Glomerular endothelial cell (primary cell): ENCODE measurements around the gene CACNA1C. TPM values are rescaled to one million over a fixed set of nuclear protein-coding genes. Genes with fewer than 3 reads are reported as not detected.
"Not testable (repeated sequence)": the region's sequence is repeated elsewhere in the genome, so short reads cannot be mapped to it uniquely, and the experiment has no call there.

ENCODE experiments used
- DNase-seq: peaks from one replicate; pipeline ENCODE4 v3.0.0-alpha.2; 2011; ENCODE audit warnings: low read depth, low spot score; ENCODE audit errors: extremely low read depth
- total RNA-seq: library from RNA; depleted of rRNA; stranded (reverse); fragments of >200 nt; gene quantifications from 2 replicates; pipeline ENCODE4 v1.2.3, GENCODE V29; 2015

The CACNA1C gene
- total RNA-seq, 1 donor from 2014 or later = 0.47 TPM

GRCh38 chr12:2110127-2110526 is 57.3 kb downstream of the CACNA1C start:
- DNase-seq = no peak

DNA sequence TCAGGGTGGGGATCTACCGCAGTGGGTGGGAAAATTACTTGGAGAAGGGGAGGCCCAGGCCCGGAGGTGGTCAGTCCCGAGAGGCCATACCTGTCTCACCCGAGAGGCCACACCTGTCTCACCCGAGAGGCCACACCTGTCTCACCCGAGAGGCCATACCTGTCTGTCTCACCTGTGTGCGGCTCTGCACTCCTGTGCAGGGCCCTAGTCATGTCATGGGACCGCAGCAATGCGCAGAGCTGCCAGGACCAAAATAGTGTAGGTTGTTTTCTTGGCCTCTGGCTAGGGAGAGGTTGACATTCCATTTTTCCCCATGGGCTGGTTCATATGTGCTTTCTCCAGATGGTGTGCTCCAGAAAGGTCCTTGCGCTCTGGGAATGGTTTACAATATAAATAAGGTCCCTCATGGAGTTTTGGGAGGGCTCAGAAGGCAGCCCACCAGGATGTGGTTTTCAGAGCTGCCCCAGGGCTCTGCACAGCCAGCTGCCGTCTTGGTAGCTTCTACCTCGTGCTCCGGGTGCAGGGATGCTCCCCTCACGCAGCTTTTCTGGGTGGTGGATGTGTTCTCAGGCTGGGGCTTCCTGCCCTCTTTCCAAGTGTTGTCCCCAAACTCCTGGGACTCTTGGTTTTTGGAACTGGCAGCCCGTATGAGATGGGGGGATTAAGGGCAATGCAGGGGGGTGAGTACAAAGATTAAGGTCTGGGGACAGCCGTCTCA is 58.2 kb downstream of the CACNA1C start:
- DNase-seq = no peak

DNA sequence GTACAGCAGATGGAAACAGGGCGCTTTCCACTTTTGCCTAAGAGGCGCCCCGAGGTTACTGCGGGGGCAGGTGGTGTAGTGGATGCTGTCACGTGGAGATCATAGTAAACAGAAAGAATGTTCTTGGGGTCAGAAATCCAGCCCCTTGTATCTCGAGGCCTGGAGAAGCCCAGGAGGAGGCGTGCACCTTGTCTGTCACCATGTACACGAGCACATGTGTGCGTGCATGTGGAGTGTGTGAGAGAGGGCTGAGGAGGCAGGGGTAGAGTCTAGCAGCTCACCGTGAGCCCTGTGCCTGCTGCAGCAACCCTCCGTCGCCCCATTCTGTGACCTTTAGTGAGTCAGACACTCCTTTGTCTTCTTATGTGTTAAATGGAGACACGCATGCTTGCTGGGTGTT is 59.0 kb downstream of the CACNA1C start:
- no peak for DNase-seq

DNA sequence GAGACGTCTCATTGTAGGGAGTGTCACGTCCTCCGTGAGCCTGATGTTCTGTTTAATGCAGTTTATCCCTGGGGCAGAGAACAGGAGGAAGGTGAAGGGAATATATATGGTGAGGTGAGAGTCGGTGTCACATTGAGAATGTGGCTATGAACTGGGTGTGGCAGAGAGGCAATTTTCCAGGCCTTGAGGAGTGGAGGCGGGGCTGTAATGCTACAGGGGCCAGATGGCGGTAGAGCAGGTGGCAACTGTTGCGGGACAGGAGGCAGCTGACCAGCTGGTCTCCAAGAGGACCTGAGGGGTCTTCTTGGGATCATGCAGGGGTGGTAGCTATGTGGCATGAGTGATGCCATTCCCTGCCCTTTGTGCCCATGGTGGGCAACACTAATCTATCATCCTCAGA is 59.6 kb downstream of the CACNA1C start:
- no peak for DNase-seq

- no peak for DNase-seq
These were observed 60.5 kb downstream of the CACNA1C start for GRCh38 chr12:2113119-2113912.

- no peak for DNase-seq
These were observed 61.3 kb downstream of the CACNA1C start for GRCh38 chr12:2114071-2114470.

- DNase-seq = no peak
These were observed 62.5 kb downstream of the CACNA1C start for GRCh38 chr12:2115101-2115845.

DNA sequence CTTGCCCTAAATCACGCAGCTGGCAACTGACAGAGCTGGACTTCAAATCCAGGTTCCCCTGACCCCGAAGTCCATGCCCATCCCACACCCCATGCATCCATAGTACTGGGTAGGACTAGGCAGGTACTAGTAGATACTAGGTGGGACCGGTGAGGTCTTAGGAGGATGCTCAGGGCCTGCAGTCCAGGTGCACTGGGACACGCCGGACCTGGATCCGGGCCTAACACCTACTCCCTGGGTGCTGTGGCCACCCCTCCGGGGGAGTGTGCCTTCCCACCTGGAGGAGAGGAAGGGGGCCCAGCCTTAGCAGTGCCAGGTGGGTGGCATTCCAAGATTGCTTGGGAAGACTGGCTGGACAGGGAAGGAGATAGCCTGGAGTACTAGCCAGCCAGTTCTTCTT is 64.8 kb downstream of the CACNA1C start:
- DNase-seq = no peak

DNA sequence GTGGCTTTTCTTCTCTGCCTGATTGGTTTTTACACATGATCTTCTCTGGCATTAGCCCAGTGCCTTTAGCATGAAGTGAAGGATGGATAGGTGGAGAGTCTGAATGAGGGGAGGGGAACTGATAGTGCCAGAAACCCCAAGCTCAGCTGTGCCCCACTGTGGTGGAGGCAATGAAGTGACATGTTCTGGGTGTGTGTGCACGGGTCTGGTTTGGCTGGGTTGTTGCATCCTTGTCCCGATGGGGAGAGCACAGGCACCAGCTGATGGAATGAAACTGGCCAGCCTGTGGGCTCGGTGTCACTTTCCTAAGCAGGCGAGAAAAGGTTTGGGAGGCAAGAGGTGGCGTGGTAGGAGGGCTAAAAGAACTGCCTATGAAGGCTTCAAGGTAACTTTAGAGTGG is 65.3 kb downstream of the CACNA1C start:
- DNase-seq = no peak

GRCh38 chr12:2118481-2119255 is 65.9 kb downstream of the CACNA1C start:
- DNase-seq = no peak

DNA sequence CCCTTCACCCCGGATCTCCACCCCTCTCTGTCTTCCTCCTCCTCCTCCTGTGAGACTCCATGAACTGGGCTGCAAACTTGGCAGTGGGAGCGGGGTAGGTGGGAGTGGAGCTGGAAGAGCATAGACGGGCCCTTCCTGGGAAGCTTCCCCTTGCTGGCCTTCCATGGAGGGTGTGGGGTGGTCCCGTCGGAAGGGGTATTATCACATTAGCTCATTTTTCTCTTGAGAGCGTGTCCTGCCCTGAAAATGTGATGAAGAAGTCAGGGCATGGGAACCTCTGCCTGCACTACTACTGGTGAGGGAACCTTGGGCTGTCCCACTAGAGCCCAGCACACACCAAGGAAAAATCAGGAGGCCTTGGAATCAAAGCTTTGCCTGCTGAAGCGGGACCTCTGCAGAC is 66.5 kb downstream of the CACNA1C start:
- no peak for DNase-seq

GRCh38 chr12:2120982-2121758 is 68.4 kb downstream of the CACNA1C start:
- no peak for DNase-seq

- DNase-seq = no peak
These were observed 71.8 kb downstream of the CACNA1C start for GRCh38 chr12:2124466-2125023.

DNA sequence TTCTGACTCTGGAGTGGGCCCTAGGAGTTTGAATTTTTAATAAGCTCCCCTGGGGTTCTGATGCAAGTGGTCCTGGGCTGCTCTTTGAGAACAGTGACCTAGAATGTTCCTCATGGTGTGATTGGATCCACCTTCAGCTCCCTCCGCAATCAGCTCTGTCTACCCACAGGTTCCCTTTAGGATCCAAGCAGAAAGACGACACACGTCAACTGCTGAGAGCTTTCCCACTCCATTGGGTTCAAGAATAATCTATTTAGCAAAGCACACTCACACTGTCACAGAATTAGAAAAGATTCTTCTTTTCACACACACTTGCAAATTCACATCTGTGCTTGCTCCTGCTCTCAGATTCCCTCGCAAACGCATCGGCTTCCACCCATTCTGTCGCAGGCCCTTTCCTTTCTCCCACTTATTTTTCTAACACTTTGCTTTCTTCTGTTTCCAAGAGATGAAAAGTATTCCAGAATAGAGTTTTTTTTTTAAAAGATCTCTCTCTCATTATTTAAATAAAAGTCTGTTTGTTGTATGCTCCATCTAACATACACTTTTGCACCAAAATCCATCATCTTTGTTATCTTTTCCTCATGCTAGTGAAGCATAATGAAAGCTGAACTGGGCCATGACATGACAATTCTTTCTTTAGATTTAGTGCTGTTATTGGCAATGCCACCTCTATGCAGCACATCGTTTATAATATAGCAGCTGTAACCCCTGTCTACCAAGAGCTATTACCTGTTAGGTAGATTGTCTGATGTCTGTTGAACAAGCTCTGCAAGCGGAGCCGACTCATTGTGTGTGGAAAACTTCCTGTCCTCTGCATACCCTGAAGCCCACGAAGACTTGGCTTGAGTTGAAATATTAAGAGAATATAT is 73.1 kb downstream of the CACNA1C start:
- DNase-seq = no peak

DNA sequence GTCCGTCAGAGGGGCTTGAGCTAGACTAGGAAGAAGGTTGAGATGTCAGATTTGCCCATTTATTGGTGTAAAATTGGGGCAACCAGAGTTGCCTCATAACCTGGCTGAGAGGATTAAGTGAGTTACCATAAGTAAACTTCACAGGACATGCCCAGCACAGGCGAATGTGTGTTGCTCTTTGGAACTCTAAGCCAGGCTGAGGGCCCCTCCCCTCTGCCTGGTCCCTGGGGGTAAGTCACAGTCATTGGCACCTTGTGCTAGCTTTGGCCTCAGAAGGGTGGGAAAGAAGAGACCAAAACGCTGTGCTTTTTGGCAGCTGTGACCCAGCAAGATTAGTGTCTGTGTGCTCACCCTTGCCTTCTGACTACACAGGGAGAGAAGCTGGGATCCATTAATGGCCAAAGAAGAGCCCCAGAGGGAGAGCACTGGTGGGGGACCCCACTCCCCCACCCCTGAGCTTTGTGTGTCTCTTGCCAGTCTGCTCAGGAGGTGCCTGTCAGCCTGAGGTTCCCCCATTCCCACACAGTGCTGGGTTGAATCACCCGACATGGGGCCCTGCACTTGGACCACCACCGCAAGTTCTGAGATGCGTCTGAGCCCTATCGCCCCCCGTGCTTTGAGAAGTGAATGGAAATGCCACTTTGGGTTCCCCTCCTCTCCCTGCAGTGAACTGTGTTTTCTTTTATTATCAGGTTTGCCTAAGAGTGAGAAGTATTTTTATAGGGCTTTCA is 74.1 kb downstream of the CACNA1C start:
- no peak for DNase-seq

GRCh38 chr12:2129076-2129475 is 76.3 kb downstream of the CACNA1C start:
- DNase-seq = no peak

- not testable (repeated sequence) for DNase-seq
These were observed 83.1 kb downstream of the CACNA1C start for GRCh38 chr12:2135661-2136418.
